ENCODE results near the gene DMGDH.

The DMGDH gene

GRCh38 chr5:79074641-79075040 lies 5.2 kb upstream of the DMGDH start:
- in situ Hi-C loops (cut with MboI; ENCODE audit: low sequenced_read_pairs): no loop called here

- in situ Hi-C loops (cut with MboI; ENCODE audit: low sequenced_read_pairs): no loop called here
Measured at GRCh38 chr5:79070350-79070667, 835 bp upstream of the DMGDH start.

- in situ Hi-C loops (cut with MboI; ENCODE audit: low sequenced_read_pairs): no loop called here
Measured at GRCh38 chr5:79062436-79062835, 7.0 kb downstream of the DMGDH start.

GRCh38 chr5:79059674-79060073 lies 9.8 kb downstream of the DMGDH start:
- in situ Hi-C loops (cut with MboI; ENCODE audit: low sequenced_read_pairs): no loop called here

- in situ Hi-C loops (cut with MboI; ENCODE audit: low sequenced_read_pairs): no loop called here
Measured at GRCh38 chr5:79056847-79057246, 12.6 kb downstream of the DMGDH start.

GRCh38 chr5:79055017-79055416 lies 14.5 kb downstream of the DMGDH start:
- in situ Hi-C loops (cut with MboI; ENCODE audit: low sequenced_read_pairs): no loop called here

- in situ Hi-C loops (cut with MboI; ENCODE audit: low sequenced_read_pairs): no loop called here
Measured at GRCh38 chr5:79053321-79053720, 16.2 kb downstream of the DMGDH start.

- in situ Hi-C loops (cut with MboI; ENCODE audit: low sequenced_read_pairs): no loop called here
Measured at GRCh38 chr5:79050498-79050897, 19.0 kb downstream of the DMGDH start.

GRCh38 chr5:79048437-79048836 lies 21.0 kb downstream of the DMGDH start:
- in situ Hi-C loops (cut with MboI; ENCODE audit: low sequenced_read_pairs): loop anchor here (25.0 kb wide), 1 partner anchor 89 kb away; no protein-coding TSS in a partner anchor

GRCh38 chr5:79047199-79047598 lies 22.3 kb downstream of the DMGDH start:
- in situ Hi-C loops (cut with MboI; ENCODE audit: low sequenced_read_pairs): loop anchor here (25.0 kb wide), 1 partner anchor 90 kb away; no protein-coding TSS in a partner anchor

GRCh38 chr5:79042188-79042587 lies 27.3 kb downstream of the DMGDH start:
- in situ Hi-C loops (cut with MboI; ENCODE audit: low sequenced_read_pairs): loop anchor here (25.0 kb wide), 1 partner anchor 95 kb away; no protein-coding TSS in a partner anchor

- in situ Hi-C loops (cut with MboI; ENCODE audit: low sequenced_read_pairs): loop anchor here (25.0 kb wide), 1 partner anchor 101 kb away; no protein-coding TSS in a partner anchor
Measured at GRCh38 chr5:79036769-79037168, 32.7 kb downstream of the DMGDH start.

GRCh38 chr5:79035237-79035636 lies 34.2 kb downstream of the DMGDH start:
- in situ Hi-C loops (cut with MboI; ENCODE audit: low sequenced_read_pairs): loop anchor here (25.0 kb wide), 1 partner anchor 102 kb away; no protein-coding TSS in a partner anchor

- in situ Hi-C loops (cut with MboI; ENCODE audit: low sequenced_read_pairs): loop anchor here (25.0 kb wide), 1 partner anchor 105 kb away; no protein-coding TSS in a partner anchor
Measured at GRCh38 chr5:79032782-79033181, 36.7 kb downstream of the DMGDH start.

- in situ Hi-C loops (cut with MboI; ENCODE audit: low sequenced_read_pairs): loop anchor here (25.0 kb wide), 1 partner anchor 105 kb away; no protein-coding TSS in a partner anchor
Measured at GRCh38 chr5:79032031-79032695, 37.3 kb downstream of the DMGDH start.

- in situ Hi-C loops (cut with MboI; ENCODE audit: low sequenced_read_pairs): loop anchor here (25.0 kb wide), 1 partner anchor 106 kb away; no protein-coding TSS in a partner anchor
Measured at GRCh38 chr5:79031485-79031867, 38.0 kb downstream of the DMGDH start.

GRCh38 chr5:79030663-79031484 lies 38.6 kb downstream of the DMGDH start:
- in situ Hi-C loops (cut with MboI; ENCODE audit: low sequenced_read_pairs): loop anchor here (25.0 kb wide), 1 partner anchor 106 kb away; no protein-coding TSS in a partner anchor

GRCh38 chr5:79025054-79025472 lies 44.4 kb downstream of the DMGDH start:
- in situ Hi-C loops (cut with MboI; ENCODE audit: low sequenced_read_pairs): loop anchor here (25.0 kb wide), 1 partner anchor 112 kb away; no protein-coding TSS in a partner anchor

- in situ Hi-C loops (cut with MboI; ENCODE audit: low sequenced_read_pairs): no loop called here
Measured at GRCh38 chr5:79023947-79024346, 45.5 kb downstream of the DMGDH start.

GRCh38 chr5:79023348-79023747 lies 46.1 kb downstream of the DMGDH start:
- in situ Hi-C loops (cut with MboI; ENCODE audit: low sequenced_read_pairs): no loop called here

- in situ Hi-C loops (cut with MboI; ENCODE audit: low sequenced_read_pairs): no loop called here
Measured at GRCh38 chr5:79022771-79023170, 46.7 kb downstream of the DMGDH start.

- in situ Hi-C loops (cut with MboI; ENCODE audit: low sequenced_read_pairs): no loop called here
Measured at GRCh38 chr5:79021753-79022152, 47.7 kb downstream of the DMGDH start.

All from HL-60/S4 treated with phorbol 12-myristate 13-acetate at 8.2 ng/mL for 4 days and 3 days (cell line).